B cell (primary cell): ENCODE measurements around the gene GPATCH8. TPM values are rescaled to one million over a fixed set of nuclear protein-coding genes. Genes with fewer than 3 reads are reported as not detected.

Source experiments
- ATAC-seq: fragments of 200-7000 bp; cut with Tn5 transposase; one replicate; pipeline ENCODE4 v1.10.0; 2021; ENCODE audit warnings: low read depth, mild to moderate bottlenecking, moderate number of reproducible peaks, moderate library complexity
- CTCF ChIA-PET: fragments of 350-600 bp; sonication (Branson Sonifier 250); formaldehyde crosslinking; loops from one replicate; lab custom pipeline; 2021; ENCODE audit warnings: antibody characterized with exemption, inconsistent platforms; lab: Charles Lee
- POLR2A ChIA-PET: fragments of 350-600 bp; sonication (Branson Sonifier 250); formaldehyde crosslinking; loops from one replicate; lab custom pipeline; 2021; ENCODE audit warnings: antibody characterized with exemption; lab: Charles Lee
- DNase-seq: peaks from one replicate; pipeline ENCODE4 v3.0.0; 2013
- H2AFZ ChIP-seq: 2 replicates; pipeline ENCODE4 v1.6.1; 2012; ENCODE audit warnings: mild to moderate bottlenecking, low read depth, low read length; ENCODE audit not compliant: insufficient read depth, poor library complexity, severe bottlenecking
- H3K27ac ChIP-seq, 2 donors: 1 replicate in 1 of 2; 2 replicates in 1 of 2; pipeline ENCODE4 v1.5.1; 2012 to 2013; ENCODE audit warnings: low read length in 2 of 2, mild to moderate bottlenecking in 2 of 2, moderate library complexity in 1 of 2
- H3K27me3 ChIP-seq, 4 experiments: fragments of 200-600 bp in 1 of 4; sonication (generic) in 1 of 4; replicated peaks in 1 of 4; 1 replicate in 2 of 4; 2 replicates in 2 of 4; pipeline versions ENCODE4 v1.6.1 to v1.7.0; 2013 to 2016; ENCODE audit warnings: low read length in 3 of 4, mild to moderate bottlenecking in 2 of 4, mixed read lengths in 1 of 4, moderate library complexity in 1 of 4; ENCODE audit not compliant: insufficient read depth in 4 of 4, control insufficient read depth in 3 of 4; ENCODE audit errors: control extremely low read depth in 1 of 4
- H3K36me3 ChIP-seq, 2 experiments: replicated peaks in 1 of 2; 1 replicate in 1 of 2; 2 replicates in 1 of 2; pipeline versions ENCODE4 v1.6.1 to v1.7.1; 2013; ENCODE audit warnings: low read length in 1 of 2; ENCODE audit not compliant: insufficient read depth in 2 of 2, control insufficient read depth in 1 of 2; ENCODE audit errors: control extremely low read depth in 1 of 2, extremely low read depth in 1 of 2
- H3K4me1 ChIP-seq, 2 donors: fragments of 200-600 bp in 1 of 2; sonication (generic) in 1 of 2; 1 replicate in 1 of 2; 2 replicates in 1 of 2; pipeline versions ENCODE4 v1.5.1 to v1.6.1; 2013 to 2017; ENCODE audit warnings: low read length in 2 of 2; ENCODE audit not compliant: control insufficient read depth in 2 of 2, insufficient read depth in 2 of 2
- H3K4me2 ChIP-seq: replicated peaks from 2 replicates; pipeline ENCODE3; 2012; ENCODE audit warnings: mild to moderate bottlenecking, low read depth, low read length; ENCODE audit not compliant: poor library complexity, severe bottlenecking
- H3K4me3 ChIP-seq, 5 experiments: fragments of 200-600 bp in 1 of 5; sonication (generic) in 1 of 5; 1 replicate in 3 of 5; 2 replicates in 2 of 5; pipeline versions ENCODE4 v1.5.1 to v1.7.0; 2011 to 2016; ENCODE audit warnings: low read length in 4 of 5, mild to moderate bottlenecking in 4 of 5, low read depth in 2 of 5, control low read depth in 1 of 5, moderate library complexity in 1 of 5; ENCODE audit not compliant: insufficient read depth in 1 of 5; ENCODE audit errors: control extremely low read depth in 1 of 5, extremely low read depth in 1 of 5
- H3K79me2 ChIP-seq: fragments of 200-600 bp; sonication (generic); one replicate; pipeline ENCODE4 v1.6.0; 2016; ENCODE audit warnings: low read length; ENCODE audit not compliant: control insufficient read depth, insufficient read depth
- H3K9ac ChIP-seq: fragments of 200-600 bp; sonication (generic); 2 replicates; pipeline ENCODE4 v1.6.1; 2017; ENCODE audit warnings: mild to moderate bottlenecking, low read length, moderate library complexity
- H3K9me3 ChIP-seq, 3 donors: one replicate each; pipeline versions ENCODE4 v1.6.1 to v1.7.1; 2013; ENCODE audit warnings: low read length in 2 of 3; ENCODE audit not compliant: control insufficient read depth in 2 of 3, insufficient read depth in 1 of 3; ENCODE audit errors: control extremely low read depth in 1 of 3
- H4K20me1 ChIP-seq: 2 replicates; pipeline ENCODE4 v1.6.0; 2012; ENCODE audit warnings: mild to moderate bottlenecking, low read length; ENCODE audit not compliant: insufficient read depth, control insufficient read depth, poor library complexity, severe bottlenecking
- H3K27ac Mint-ChIP-seq: one replicate; pipeline ENCODE4 v1.8.0; 2021; ENCODE audit warnings: mixed read lengths
- H3K27me3 Mint-ChIP-seq: one replicate; pipeline ENCODE4 v1.8.0; 2021; ENCODE audit warnings: mixed read lengths
- H3K4me1 Mint-ChIP-seq: one replicate; pipeline ENCODE4 v1.8.0; 2021; ENCODE audit warnings: mixed read lengths
- H3K4me3 Mint-ChIP-seq: one replicate; pipeline ENCODE4 v1.8.0; 2021; ENCODE audit warnings: mixed read lengths
- H3K9me3 Mint-ChIP-seq: one replicate; pipeline ENCODE4 v1.8.0; 2022; ENCODE audit warnings: mixed read lengths; ENCODE audit not compliant: insufficient read depth
- CTCF ChIP-seq: fragments of 200-600 bp; IDR thresholded peaks from one replicate; pipeline ENCODE4 v1.8.0; 2022; ENCODE audit warnings: antibody characterized with exemption, mild to moderate bottlenecking
- EZH2 ChIP-seq: IDR thresholded peaks from 2 replicates; pipeline ENCODE4 v1.6.1; 2012; ENCODE audit warnings: borderline replicate concordance, low read depth, mild to moderate bottlenecking, moderate library complexity, low read length; ENCODE audit not compliant: insufficient read depth, poor library complexity, severe bottlenecking
- WGBS: methylation state at CpG from one replicate; pipeline ENCODE4 v1.1.5; 2013; ENCODE audit warnings: missing lambda C conversion rate; ENCODE audit not compliant: insufficient coverage; 5-methylcytosine and 5-hydroxymethylcytosine counted together
- intact Hi-C: fragments of 100-400 bp; cut with micrococcal nuclease; formaldehyde crosslinking; loops from one replicate; pipeline ENCODE4 v1.10.0; 2022
- polyA plus RNA-seq: library from polyadenylated mRNA; depleted of rRNA; stranded (reverse); fragments of >200 nt; gene quantifications from 2 replicates; pipeline ENCODE4 v1.2.3, GENCODE V29; 2012
- total RNA-seq, 2 donors: library from RNA; stranded (reverse); fragments of 120-200 nt in 1 of 2; gene quantifications; 1 replicate in 1 of 2; 2 replicates in 1 of 2; pipeline versions ENCODE4 v1.2.3 to v1.2.4, GENCODE V29; 2013 to 2022

Gene GPATCH8
- total and polyA plus RNA-seq, 2 donors (not counting 1 experiment from before 2014, with no cell fraction given) = 28.3 to 83.4 TPM

- Histone ChIP-seq H3K9me3 (peaks cover 1 to 5% (median 4%) of the 10 kb centered on the region in 3 donors), H3K4me3 (no peak overlapping the region), H3K27ac (no peak overlapping the region), H3K9ac (no peak overlapping the region), H3K4me1 (no peaks in the 10 kb centered on the region), H3K79me2 (no peaks in the 10 kb centered on the region), H3K27me3 (peaks cover 0 to 3% (median 0%) of the 10 kb centered on the region in 4 experiments), H3K4me2 (no peak overlapping the region), H3K36me3 (no peaks in the 10 kb centered on the region), H4K20me1 (no peaks in the 10 kb centered on the region), H2AFZ (no peak overlapping the region)
- no peak overlapping the region for H3K27ac Mint-ChIP-seq
- no peak overlapping the region for H3K4me3 Mint-ChIP-seq
- H3K4me1 Mint-ChIP-seq = no peaks in the 10 kb centered on the region
- DNase-seq (no peak), ATAC-seq (no peak)
- TF ChIP-seq CTCF (no peak), EZH2 (no peak)
- POLR2A ChIA-PET = no interaction called here
- WGBS = no CpG with 5 or more reads among the region's 1 CpG
- CTCF ChIA-PET = no interaction called here
- H3K9me3 Mint-ChIP-seq = no peaks in the 10 kb centered on the region
- intact Hi-C loops = no loop called here
- peaks cover 24% of the 10 kb centered on the region for H3K27me3 Mint-ChIP-seq
Observed at GRCh38 chr17:44527102-44527501, 23.9 kb upstream of the GPATCH8 start.

- DNase-seq = no peak
- no peaks in the 10 kb centered on the region for H3K36me3 ChIP-seq
- H4K20me1 ChIP-seq = no peaks in the 10 kb centered on the region
- no peak for ATAC-seq
- H3K79me2 ChIP-seq = no peaks in the 10 kb centered on the region
- peaks cover 17% of the 10 kb centered on the region for H3K27me3 Mint-ChIP-seq
- no peaks in the 10 kb centered on the region for H3K4me1 ChIP-seq
- WGBS = 96% methylated on average over 3 of the region's 3 CpGs
- POLR2A ChIA-PET = interaction anchor here (0.5 to 0.7 kb wide), 2 partner anchors 24 to 55 kb away, joined by 3 to 6 read pairs; no protein-coding TSS in a partner anchor
- CTCF ChIA-PET = interaction anchor here (0.5 to 3.6 kb wide), 5 partner anchors 9 to 580 kb away, joined by 3 to 28 read pairs (median 3); no protein-coding TSS in a partner anchor
- H3K9me3 ChIP-seq = peaks cover 1 to 5% (median 4%) of the 10 kb centered on the region in 3 donors
- no peak overlapping the region for H3K4me3 ChIP-seq
- intact Hi-C loops = no loop called here
- no peak overlapping the region for H3K9ac ChIP-seq
- H3K9me3 Mint-ChIP-seq = no peaks in the 10 kb centered on the region
- no peak overlapping the region for H2AFZ ChIP-seq
- H3K4me3 Mint-ChIP-seq = no peak overlapping the region
- no peak overlapping the region for H3K27ac Mint-ChIP-seq
- H3K4me1 Mint-ChIP-seq = no peaks in the 10 kb centered on the region
- no peaks in the 10 kb centered on the region for H3K27me3 ChIP-seq
- H3K4me2 ChIP-seq = no peak overlapping the region
- no peak overlapping the region for H3K27ac ChIP-seq
- no peak for TF ChIP-seq CTCF
- TF ChIP-seq EZH2 = no peak
Observed at GRCh38 chr17:44523672-44523972, 20.4 kb upstream of the GPATCH8 start.
